D721Med (cell line): Measurements from ENCODE around the gene RASGEF1B.
"Not testable (repeated sequence)": the region's sequence is repeated elsewhere in the genome, so short reads cannot be mapped to it uniquely, and the experiment has no call there.

Experiments
- DNase-seq: peaks from one replicate; pipeline ENCODE4 v3.0.0; 2011; ENCODE audit warnings: low spot score; ENCODE audit not compliant: insufficient read length
- FAIRE-seq: peaks from 2 replicates; lab custom pipeline; 2011; peaks lifted over from hg19 to GRCh38; lab: Jason Lieb, UNC
- CTCF ChIP-seq: IDR thresholded peaks from 2 replicates; pipeline ENCODE4 v1.5.1; 2012; ENCODE audit warnings: mild to moderate bottlenecking, control low read depth; ENCODE audit not compliant: insufficient read depth; ENCODE audit errors: missing control alignments

The RASGEF1B gene

GRCh38 chr4:81408341-81408740 is 63.4 kb downstream of the RASGEF1B start:
- DNase-seq: no peak
- no peak for FAIRE-seq
- no peak for TF ChIP-seq CTCF

- no peak for TF ChIP-seq CTCF
- FAIRE-seq (peak; percentile 79), DNase-seq (no peak)
These were observed 64.0 kb downstream of the RASGEF1B start for GRCh38 chr4:81407726-81408125.

GRCh38 chr4:81406481-81406880 is 65.2 kb downstream of the RASGEF1B start:
- FAIRE-seq, DNase-seq: not testable (repeated sequence)

GRCh38 chr4:81405900-81406401 is 65.8 kb downstream of the RASGEF1B start:
- no peak for DNase-seq
- FAIRE-seq: peak; percentile 84
- TF ChIP-seq CTCF: peak; percentile 69

- no peak for DNase-seq
- no peak for TF ChIP-seq CTCF
- FAIRE-seq: no peak
These were observed 67.0 kb downstream of the RASGEF1B start for GRCh38 chr4:81404741-81405140.

GRCh38 chr4:81404294-81404693 is 67.4 kb downstream of the RASGEF1B start:
- no peak for DNase-seq
- peak; percentile 22 for TF ChIP-seq CTCF
- FAIRE-seq: no peak

GRCh38 chr4:81399306-81400086 is 72.2 kb downstream of the RASGEF1B start:
- TF ChIP-seq CTCF: no peak
- DNase-seq (no peak), FAIRE-seq (no peak)

GRCh38 chr4:81398379-81398778 is 73.3 kb downstream of the RASGEF1B start:
- TF ChIP-seq CTCF: no peak
- DNase-seq: no peak
- no peak for FAIRE-seq
